Skeletal muscle cell (primary cell): ENCODE measurements around the gene SYNJ2.
"Not testable (repeated sequence)": the region's sequence is repeated elsewhere in the genome, so short reads cannot be mapped to it uniquely, and the experiment has no call there.

ENCODE experiments used
- DNase-seq: peaks from one replicate; pipeline ENCODE4 v3.0.0-alpha.2; 2010; ENCODE audit warnings: low read depth
- H3K4me3 ChIP-seq: 2 replicates; pipeline ENCODE4 v1.5.1; 2011; ENCODE audit warnings: low read depth, mild to moderate bottlenecking, control low read depth, low read length, moderate library complexity

The SYNJ2 gene

DNA sequence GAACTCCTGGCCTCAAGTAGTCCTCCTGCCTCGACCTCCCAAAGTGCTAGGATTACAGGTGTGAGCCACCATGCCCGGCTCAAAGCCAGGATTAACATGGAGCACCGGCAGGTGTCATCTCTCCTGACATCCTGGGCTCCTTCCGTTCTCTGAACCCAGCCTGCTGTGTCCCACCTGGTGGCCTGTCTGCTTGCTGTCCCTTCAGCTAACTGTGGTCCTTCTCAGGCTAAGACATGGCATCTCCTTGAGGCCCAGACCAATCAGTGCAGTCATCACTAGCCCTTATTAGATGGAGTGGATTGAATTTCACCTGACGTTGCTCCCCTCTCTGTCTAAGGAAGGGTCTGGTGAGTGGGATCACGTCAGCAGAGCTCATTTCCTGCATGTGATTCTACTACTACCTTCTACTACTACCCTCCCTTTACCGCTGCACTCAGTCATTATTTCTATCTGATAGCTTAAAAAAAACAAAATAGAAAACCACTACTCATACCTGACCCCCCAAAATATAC is 28.0 kb upstream of the SYNJ2 start:
- no peak for DNase-seq
- H3K4me3 ChIP-seq = no peak overlapping the region

DNA sequence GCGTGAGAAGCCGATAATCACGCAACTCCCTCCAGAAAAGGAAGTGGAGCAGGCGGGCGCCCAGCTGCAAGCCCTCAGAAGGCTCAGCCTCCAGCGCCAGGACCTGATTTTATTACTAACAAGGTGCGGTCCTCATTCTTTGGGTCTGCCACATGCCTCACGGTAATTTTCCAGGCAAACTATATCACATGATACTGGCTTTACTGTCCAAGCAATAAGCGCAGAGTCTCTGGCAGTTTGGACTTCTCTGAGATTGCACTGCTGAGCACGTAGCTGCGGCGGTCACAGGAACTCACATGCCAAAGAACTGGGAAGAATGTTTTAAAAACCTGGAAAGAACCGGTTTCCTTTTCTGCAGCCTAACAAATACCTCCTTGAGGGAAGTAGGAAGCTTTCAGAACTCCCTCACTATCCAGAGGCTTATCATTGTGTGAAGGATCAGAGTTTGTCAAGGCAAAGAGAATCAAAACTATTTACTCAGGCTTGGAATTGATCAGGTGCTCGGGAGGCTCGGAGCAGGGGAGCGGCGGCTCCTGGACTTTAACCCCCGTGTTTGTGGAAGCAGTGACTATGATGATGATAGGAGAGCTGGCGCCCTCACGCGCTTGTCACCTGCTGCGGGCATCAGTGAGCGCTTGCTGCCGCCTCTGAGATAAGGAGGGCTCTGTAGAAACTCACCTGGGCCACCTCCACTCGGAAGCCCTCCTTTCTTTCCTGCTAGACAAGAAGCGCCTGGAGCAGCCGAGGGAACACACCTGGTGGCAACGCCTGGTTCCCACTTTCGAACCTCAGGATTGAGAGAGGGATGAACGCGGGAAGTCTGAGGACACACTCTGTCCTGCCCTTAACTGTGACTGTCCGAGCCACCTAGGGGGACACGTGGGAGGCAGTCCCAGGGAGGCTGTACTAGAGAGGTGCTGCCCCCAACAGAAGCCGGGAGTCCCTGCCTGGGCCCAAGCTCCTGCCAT is 27.2 kb upstream of the SYNJ2 start:
- no peak for DNase-seq
- peak overlapping the region; percentile 17 for H3K4me3 ChIP-seq

- H3K4me3 ChIP-seq = no peak overlapping the region
- DNase-seq = no peak
Observed at GRCh38 chr6:157955675-157956074, 26.0 kb upstream of the SYNJ2 start.

DNA sequence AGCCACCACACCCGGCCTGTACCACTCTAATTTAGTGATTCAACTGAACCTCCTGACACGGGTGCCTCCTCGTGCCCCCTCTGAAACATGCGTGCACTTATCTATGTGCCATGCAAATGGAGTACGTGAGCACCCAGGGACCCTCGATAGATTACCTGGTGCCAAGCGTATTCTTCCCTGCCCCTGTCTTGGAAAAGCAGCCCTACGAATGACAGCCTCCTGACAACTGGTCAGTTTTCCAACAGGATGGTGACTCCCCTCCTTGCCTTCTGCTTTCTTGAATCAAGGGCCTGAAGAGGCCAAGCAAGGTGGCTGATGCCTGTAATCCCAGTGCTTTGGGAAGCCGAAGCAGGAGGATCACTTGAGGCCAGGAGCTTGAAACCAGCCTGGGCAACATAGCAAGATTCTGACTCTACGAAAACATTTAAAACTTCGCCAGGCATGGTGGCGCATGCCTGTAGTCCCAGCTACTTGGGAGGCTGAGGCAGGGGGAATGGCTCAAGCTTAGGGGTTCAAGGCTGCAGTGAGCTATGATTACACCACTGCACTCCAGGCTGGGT is 25.4 kb upstream of the SYNJ2 start:
- H3K4me3 ChIP-seq = no peak overlapping the region
- DNase-seq = no peak

- DNase-seq = no peak
- H3K4me3 ChIP-seq = no peak overlapping the region
Observed at GRCh38 chr6:157959451-157960227, 22.0 kb upstream of the SYNJ2 start.

DNA sequence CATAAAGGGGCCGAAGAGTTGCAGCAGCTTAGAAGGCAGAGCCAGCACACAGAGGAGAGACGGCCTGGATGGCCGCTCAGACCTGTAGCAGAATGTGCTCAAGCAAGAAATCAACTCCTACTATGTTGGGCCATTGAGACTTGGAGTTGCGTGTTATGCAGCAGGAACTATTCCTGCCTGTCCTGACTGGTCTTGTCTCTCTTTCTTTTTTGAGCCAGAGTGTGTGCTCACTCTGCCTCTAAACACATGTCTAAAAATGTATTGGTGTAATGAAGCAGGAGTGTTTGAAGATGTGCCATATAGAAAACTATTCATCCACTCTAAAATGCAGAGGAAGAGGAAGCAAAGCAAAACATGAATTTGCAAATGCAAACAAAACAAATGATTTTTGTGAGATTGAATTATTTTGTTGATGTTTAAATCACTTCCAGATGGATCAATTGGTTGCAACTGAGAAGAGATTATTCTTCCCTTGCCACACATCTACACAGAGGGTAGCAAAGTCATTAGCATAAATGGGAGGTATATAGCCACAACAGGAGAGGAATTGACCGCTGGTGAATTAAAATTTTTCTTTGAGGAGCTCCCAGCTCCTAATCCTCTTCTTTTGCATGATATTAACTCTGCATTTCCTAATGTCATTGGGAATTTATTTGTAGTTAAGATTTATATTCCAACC is 20.4 kb upstream of the SYNJ2 start:
- H3K4me3 ChIP-seq = no peak overlapping the region
- DNase-seq = no peak

DNA sequence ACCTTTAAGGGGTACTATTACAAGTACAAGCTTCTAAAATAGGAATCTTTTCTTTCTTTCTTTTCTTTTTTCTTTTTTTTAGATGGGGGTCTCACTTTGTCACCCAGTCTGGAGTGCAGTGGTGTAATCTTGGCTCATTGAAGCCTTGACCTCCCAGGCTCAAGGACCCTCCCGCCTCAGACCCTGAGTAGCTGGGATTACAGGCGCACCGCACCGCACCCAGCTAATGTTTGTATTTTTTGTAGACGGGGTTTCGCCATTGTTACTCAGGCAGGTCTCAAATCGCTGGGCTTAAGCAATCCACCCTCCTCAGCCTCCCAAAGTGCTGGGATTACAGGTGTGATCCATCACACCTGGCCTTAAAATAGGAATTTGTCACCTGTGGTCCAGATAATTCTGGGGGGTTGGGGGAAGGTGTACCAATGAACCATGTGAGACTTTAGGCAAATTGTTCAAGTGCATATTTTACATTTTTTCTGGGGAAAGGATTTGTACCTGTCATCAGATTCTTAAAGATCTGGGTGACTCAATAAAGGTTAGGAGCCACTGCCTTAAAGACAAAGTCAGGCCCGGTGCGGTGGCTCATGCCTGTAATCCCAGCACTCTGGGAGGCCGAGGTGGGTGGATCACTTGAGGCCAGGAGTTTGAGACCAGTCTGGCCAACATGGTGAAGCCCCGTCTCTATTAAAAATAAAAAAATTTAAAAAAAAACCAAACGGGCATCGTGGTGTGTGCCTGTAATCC is 19.7 kb upstream of the SYNJ2 start:
- no peak overlapping the region for H3K4me3 ChIP-seq
- DNase-seq = no peak

DNA sequence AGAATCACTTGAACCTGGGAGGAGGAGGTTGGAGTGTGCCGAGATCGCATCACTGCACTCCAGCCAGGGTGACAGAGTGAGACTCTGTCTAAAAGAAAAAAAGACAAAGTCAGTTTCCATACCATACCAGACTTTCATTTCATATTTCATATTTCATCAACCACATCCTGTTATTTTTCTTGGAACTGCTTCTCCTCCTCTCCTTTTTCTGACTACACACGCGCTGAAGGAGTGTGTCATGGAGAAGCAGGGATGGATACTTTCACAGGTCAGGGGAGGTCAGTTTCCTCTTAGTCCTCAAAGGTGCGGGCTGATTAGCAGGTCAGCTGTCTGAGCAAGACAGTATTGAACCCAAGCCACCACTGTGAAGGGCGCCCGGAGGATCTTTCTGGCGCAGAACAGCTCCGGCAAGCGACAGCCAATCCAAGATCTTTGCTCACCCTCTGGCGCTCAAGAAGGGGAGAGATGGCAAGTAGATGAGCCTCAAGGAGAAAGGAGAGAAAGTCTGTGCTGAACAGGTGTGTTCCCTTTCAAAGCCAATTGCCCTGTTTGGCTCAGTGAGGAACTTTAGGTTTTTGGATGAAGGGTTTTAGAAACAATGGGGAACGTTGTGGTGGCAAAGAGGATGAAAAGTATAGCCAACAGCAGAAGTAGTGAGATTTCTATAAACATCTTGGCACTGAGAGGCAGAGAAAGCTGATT is 18.9 kb upstream of the SYNJ2 start:
- DNase-seq = no peak
- no peak overlapping the region for H3K4me3 ChIP-seq

DNA sequence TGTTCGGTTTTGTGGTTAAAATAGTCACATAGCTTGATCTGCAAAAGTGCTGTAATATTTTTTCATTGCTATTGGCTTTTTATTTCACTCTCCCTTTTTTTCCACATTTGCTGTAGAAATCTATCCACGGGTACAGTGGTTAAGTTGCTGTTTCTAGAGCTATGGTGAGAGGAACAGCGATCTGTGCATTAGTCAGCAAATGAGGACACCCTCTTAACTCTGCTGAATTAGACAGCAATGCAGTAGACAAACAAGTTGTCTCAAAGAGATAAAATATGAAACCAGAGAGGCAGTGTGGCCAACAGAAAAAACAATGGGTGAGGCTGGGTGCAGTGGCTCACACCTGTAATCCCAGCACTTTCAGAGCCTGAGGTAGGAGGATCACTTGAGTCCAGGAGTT is 17.6 kb upstream of the SYNJ2 start:
- DNase-seq = no peak
- H3K4me3 ChIP-seq = no peak overlapping the region

- no peak overlapping the region for H3K4me3 ChIP-seq
Observed at GRCh38 chr6:157965387-157965786, 16.3 kb upstream of the SYNJ2 start.

GRCh38 chr6:157966589-157966977 is 15.1 kb upstream of the SYNJ2 start:
- no peak overlapping the region for H3K4me3 ChIP-seq
- DNase-seq = no peak

More at GRCh38 chr6:157965387-157965786, 16.3 kb upstream of the SYNJ2 start:
- DNase-seq = no peak

- DNase-seq = no peak
- no peak overlapping the region for H3K4me3 ChIP-seq
Observed at GRCh38 chr6:157967020-157967419, 14.6 kb upstream of the SYNJ2 start.

- no peak overlapping the region for H3K4me3 ChIP-seq
- no peak for DNase-seq
Observed at GRCh38 chr6:157967486-157967885, 14.2 kb upstream of the SYNJ2 start.

DNA sequence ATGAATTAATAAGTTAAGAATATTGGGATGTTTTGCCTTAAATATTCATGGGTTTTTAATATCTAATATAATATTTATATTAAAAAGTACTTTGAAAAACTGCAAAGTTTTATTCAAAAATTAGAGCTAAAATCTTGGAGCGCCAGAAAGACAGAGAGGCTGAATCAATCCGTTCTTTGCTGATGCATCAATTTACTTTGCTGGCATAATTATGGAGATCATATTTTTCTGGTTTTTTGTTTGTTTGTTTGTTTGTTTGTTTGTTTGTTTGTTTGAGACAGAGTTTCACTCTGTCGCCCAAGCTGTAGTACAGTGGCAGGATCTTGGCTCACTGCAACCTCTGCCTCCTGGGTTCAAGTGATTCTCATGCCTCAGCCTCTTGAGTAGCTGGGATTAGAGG is 9.5 kb upstream of the SYNJ2 start:
- DNase-seq = not testable (repeated sequence)

GRCh38 chr6:157974341-157974894 is 7.2 kb upstream of the SYNJ2 start:
- no peak for DNase-seq
- no peak overlapping the region for H3K4me3 ChIP-seq

More for the DNA sequence above, 9.5 kb upstream of the SYNJ2 start:
- not testable (repeated sequence) for H3K4me3 ChIP-seq

DNA sequence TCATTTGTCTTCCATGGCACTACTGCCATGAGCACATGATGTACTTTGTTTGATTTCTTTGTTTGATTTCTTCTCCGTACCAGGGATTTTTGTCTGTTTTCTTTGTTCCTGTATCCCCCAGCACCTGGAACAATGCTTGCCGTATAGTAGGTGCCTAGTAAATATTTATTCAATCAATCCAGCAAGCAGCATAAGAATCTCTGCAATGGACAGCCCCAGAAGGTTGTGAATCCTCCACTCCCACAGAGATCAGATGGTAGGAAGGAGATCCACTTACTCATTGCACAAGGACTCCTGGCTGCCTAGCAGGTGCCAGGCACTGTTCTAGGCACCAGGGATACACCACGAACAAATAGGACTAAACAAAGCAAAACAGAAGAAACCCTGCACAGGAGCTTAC is 6.7 kb upstream of the SYNJ2 start:
- DNase-seq = no peak
- H3K4me3 ChIP-seq = no peak overlapping the region

- H3K4me3 ChIP-seq = no peak overlapping the region
- DNase-seq = no peak
Observed at GRCh38 chr6:157975456-157975855, 6.2 kb upstream of the SYNJ2 start.
